ENCODE measurements around the gene PROZ. TPM values are rescaled to one million over a fixed set of nuclear protein-coding genes. Genes with fewer than 3 reads are reported as not detected.

PROZ gene
- polyA plus RNA-seq, 1 of the 3 experiments (the other 2 are of a cell fraction), result not detected

- no peak for TF ChIP-seq RCOR1 (IDR thresholded peaks at IDR 0.05; ENCODE audit: low read length)
- TF ChIP-seq FOXJ3 (CRISPR knock-in tag; IDR thresholded peaks at IDR 0.05), result no peak
- no peak for TF ChIP-seq MXI1 (IDR thresholded peaks at IDR 0.05; ENCODE audit: low read depth, low read length)
- TF ChIP-seq EZH2phosphoT487 (IDR thresholded peaks at IDR 0.05; ENCODE audit: borderline replicate concordance, low read depth), result no peak
- TF ChIP-seq ELF1 (IDR thresholded peaks at IDR 0.05), result no peak
- TF ChIP-seq EP300 (IDR thresholded peaks at IDR 0.05; ENCODE audit: borderline replicate concordance in 1 of 2, low read depth in 1 of 2, low read length in 1 of 2), result no peak
- TF ChIP-seq YY1 (IDR thresholded peaks at IDR 0.05; ENCODE audit: low read depth), result no peak
- TF ChIP-seq FOSL2 (IDR thresholded peaks at IDR 0.05; ENCODE audit: borderline replicate concordance, low read depth), result no peak
- TF ChIP-seq TEAD4 (IDR thresholded peaks at IDR 0.05; ENCODE audit: borderline replicate concordance, insufficient read depth), result no peak
- TF ChIP-seq GATA2 (CRISPR knock-in tag; IDR thresholded peaks at IDR 0.05), result no peak
Observed at GRCh38 chr13:113147206-113147605, 11.2 kb upstream of the PROZ start (continued).

DNA sequence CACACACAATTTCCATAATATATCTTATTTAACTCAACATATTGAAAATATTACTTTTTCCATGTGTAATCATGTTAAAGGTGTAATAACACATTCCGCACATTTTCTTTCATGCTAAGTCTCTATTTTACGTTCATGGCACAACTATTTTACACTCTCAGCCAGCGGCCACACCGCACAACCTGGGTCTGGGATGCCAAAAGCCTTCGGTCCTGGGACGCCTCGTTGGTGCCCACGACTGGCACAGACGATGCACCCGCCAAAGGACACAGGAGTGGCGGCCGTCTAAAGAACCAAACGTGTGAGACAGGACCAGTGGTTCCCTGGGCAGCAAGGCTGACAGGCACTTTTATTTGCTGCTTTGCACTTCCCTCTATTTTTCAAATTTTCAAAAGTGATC lies 10.0 kb upstream of the PROZ start:
- no peak overlapping the region for H2AFZ ChIP-seq (ENCODE audit: low read depth)
- no peaks in the 10 kb centered on the region for H3K27me3 ChIP-seq (ENCODE audit: insufficient read depth)
- DNase-seq, result no peak
- no peaks in the 10 kb centered on the region for H3K9me2 ChIP-seq
- H3K4me3 ChIP-seq (ENCODE audit: low read depth in 2 of 2, low read length in 1 of 2), result no peak overlapping the region
- no peaks in the 10 kb centered on the region for H3F3A ChIP-seq (replicated peaks; ENCODE audit: insufficient read depth)
- no peak overlapping the region for H3K9ac ChIP-seq
- H3K4me2 ChIP-seq, result no peak overlapping the region
- no peaks in the 10 kb centered on the region for H3K79me2 ChIP-seq (ENCODE audit: insufficient read depth)
- WGBS (ENCODE audit: low lambda C conversion rate), result 88% methylated on average over 13 of the region's 13 CpGs
- H3K4me1 ChIP-seq (ENCODE audit: control insufficient read depth in 1 of 2, insufficient read depth in 2 of 2, low read depth in 1 of 2, low read length in 1 of 2), result peaks cover 2 to 7% of the 10 kb centered on the region in 2 experiments; a peak in 1 of 4 replicates
- no peak overlapping the region for H3K27ac ChIP-seq (ENCODE audit: low read depth in 2 of 2, low read length in 1 of 2)
- H3K9me3 ChIP-seq, result no peaks in the 10 kb centered on the region
- no peak for TF ChIP-seq RCOR1 (IDR thresholded peaks at IDR 0.05; ENCODE audit: low read length)
- TF ChIP-seq EZH2phosphoT487 (IDR thresholded peaks at IDR 0.05; ENCODE audit: borderline replicate concordance, low read depth), result no peak
- no peak for TF ChIP-seq ELF1 (IDR thresholded peaks at IDR 0.05)
- no peak for TF ChIP-seq TAF1 (IDR thresholded peaks at IDR 0.05; ENCODE audit: borderline replicate concordance, low read depth, low read length)
- no peak for TF ChIP-seq GATA2 (CRISPR knock-in tag; IDR thresholded peaks at IDR 0.05)
- TF ChIP-seq, protein P1, sequence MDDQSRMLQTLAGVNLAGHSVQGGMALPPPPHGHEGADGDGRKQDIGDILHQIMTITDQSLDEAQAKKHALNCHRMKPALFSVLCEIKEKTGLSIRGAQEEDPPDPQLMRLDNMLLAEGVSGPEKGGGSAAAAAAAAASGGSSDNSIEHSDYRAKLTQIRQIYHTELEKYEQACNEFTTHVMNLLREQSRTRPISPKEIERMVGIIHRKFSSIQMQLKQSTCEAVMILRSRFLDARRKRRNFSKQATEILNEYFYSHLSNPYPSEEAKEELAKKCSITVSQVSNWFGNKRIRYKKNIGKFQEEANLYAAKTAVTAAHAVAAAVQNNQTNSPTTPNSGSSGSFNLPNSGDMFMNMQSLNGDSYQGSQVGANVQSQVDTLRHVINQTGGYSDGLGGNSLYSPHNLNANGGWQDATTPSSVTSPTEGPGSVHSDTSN (IDR thresholded peaks at IDR 0.05), result no peak
- TF ChIP-seq CTCF (IDR thresholded peaks at IDR 0.05), result no peak
- no peak for TF ChIP-seq RXRA (IDR thresholded peaks at IDR 0.05; ENCODE audit: borderline replicate concordance, low read depth)
- no peak for TF ChIP-seq NRF1 (IDR thresholded peaks at IDR 0.05; ENCODE audit: low read depth, low read length)
- no peak for TF ChIP-seq USF2 (IDR thresholded peaks at IDR 0.05; ENCODE audit: borderline replicate concordance, low read depth, low read length)
- no peak for TF ChIP-seq POLR2AphosphoS5 (IDR thresholded peaks at IDR 0.05; ENCODE audit: low read depth, low read length)
- TF ChIP-seq RAD21 (IDR thresholded peaks at IDR 0.05; ENCODE audit: low read length), result no peak
- TF ChIP-seq SMC3 (IDR thresholded peaks at IDR 0.05; ENCODE audit: low read depth, low read length), result no peak
- TF ChIP-seq TCF12 (IDR thresholded peaks at IDR 0.05), result no peak
- TF ChIP-seq MXI1 (IDR thresholded peaks at IDR 0.05; ENCODE audit: low read depth, low read length), result no peak
- ChIA-PET CTCF (interaction anchor here (1.1 kb wide), 1 partner anchor 205 kb away, joined by 3 read pairs; no protein-coding TSS in a partner anchor), POLR2A (no interaction called here)
- H3K36me3 ChIP-seq (replicated peaks in 1 of 2; ENCODE audit: control insufficient read depth in 1 of 2, insufficient read depth in 2 of 2, low read length in 1 of 2), result no peaks in the 10 kb centered on the region
- H4K20me1 ChIP-seq (ENCODE audit: insufficient read depth), result no peaks in the 10 kb centered on the region

Data from SK-N-SH (cell line).